Muscle layer of duodenum (tissue), 2 donors: ENCODE data around the gene KCNK18.
"Not testable (repeated sequence)": the region's sequence is repeated elsewhere in the genome, so short reads cannot be mapped to it uniquely, and the experiment has no call there.

Experiments
- H3K27ac ChIP-seq: one replicate; pipeline ENCODE4 v1.7.0; 2013; ENCODE audit warnings: mild to moderate bottlenecking, low read length
- H3K27me3 ChIP-seq: one replicate; pipeline ENCODE4 v1.7.0; 2013; ENCODE audit warnings: low read depth, mild to moderate bottlenecking, control low read depth, low read length
- H3K36me3 ChIP-seq, 2 donors: one replicate each; pipeline ENCODE4 v1.7.0; 2013; ENCODE audit warnings: low read length in 2 of 2, control low read depth in 1 of 2, mild to moderate bottlenecking in 1 of 2; ENCODE audit not compliant: insufficient read depth in 2 of 2, control insufficient read depth in 1 of 2
- H3K4me1 ChIP-seq, 2 donors: one replicate each; pipeline ENCODE4 v1.7.0; 2013; ENCODE audit warnings: low read length in 2 of 2, mild to moderate bottlenecking in 2 of 2, control low read depth in 1 of 2, moderate library complexity in 1 of 2; ENCODE audit not compliant: insufficient read depth in 2 of 2, control insufficient read depth in 1 of 2
- H3K4me3 ChIP-seq, 2 donors: one replicate each; pipeline ENCODE4 v1.7.0; 2013; ENCODE audit warnings: low read length in 2 of 2, low read depth in 1 of 2, mild to moderate bottlenecking in 1 of 2
- H3K9me3 ChIP-seq, 2 donors: one replicate each; pipeline ENCODE4 v1.7.0; 2013; ENCODE audit warnings: low read length in 2 of 2, control low read depth in 1 of 2, mild to moderate bottlenecking in 1 of 2; ENCODE audit not compliant: control insufficient read depth in 1 of 2
- donor health status: healthy.

Gene KCNK18

DNA sequence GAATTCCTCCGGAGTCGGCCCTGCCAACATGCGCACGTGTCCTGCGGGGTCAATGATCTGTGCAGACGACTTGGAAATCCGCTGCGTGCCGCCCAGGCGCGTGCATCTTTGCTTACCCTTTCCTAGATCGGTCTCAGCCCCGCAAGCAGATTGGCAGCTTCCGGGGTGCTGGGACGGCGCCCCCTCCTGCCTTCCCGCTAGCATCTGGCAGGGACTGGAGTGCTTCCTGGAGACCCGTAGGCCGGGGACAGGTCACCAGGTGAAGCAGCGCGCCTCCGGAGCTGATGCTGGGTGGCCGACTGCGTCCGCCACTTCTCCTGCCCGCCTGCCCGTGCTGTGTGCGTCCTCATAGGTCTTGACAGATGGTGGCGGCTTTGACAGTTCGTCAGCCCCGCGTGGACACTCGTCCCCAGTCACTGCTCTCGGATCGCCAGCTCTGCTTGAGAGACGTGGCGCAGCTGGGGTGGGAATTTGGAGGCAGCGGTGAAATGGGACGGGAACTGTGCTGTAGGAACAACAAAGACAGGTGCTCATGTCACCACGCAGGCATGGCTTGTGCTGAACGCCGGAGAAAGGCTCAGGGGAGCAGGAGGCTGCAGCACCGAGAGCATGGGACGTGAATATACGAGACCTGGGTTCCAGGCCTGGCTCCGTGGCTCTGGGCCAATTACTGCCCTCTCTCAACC, 21.9 kb upstream of the KCNK18 start:
- Histone ChIP-seq H3K36me3 (no peaks in the 10 kb centered on the region), H3K27ac (no peak overlapping the region), H3K27me3 (peaks cover 19% of the 10 kb centered on the region), H3K9me3 (no peaks in the 10 kb centered on the region), H3K4me1 (peaks cover 0 to 14% of the 10 kb centered on the region in 2 donors), H3K4me3 (peak overlapping the region; percentile 64 to 68)

GRCh38 chr10:117175901-117176534, 21.3 kb upstream of the KCNK18 start:
- Histone ChIP-seq H3K9me3 (no peaks in the 10 kb centered on the region), H3K36me3 (no peaks in the 10 kb centered on the region), H3K4me3 (peak overlapping the region; percentile 64 to 68), H3K27me3 (peaks cover 19% of the 10 kb centered on the region), H3K27ac (no peak overlapping the region), H3K4me1 (peaks cover 0 to 14% of the 10 kb centered on the region in 2 donors)

DNA sequence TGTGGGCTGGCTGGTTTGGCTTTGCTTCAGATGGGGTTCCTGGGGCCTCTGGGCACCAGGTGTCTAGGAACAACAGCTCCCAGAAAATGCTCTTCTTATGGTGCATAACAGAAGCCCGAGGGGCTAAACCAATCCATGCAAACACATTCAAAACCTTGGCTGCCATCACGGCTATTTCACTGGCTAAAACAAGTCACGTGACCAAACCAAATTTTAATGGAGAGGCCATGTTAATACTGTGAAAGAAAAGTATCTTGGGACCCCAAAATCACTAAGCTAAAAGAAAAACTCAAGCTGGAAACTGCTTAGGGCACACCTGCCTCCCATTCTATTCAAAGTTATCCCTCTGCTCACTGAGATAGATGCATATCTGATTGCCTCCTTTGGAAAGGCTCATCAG, 19.1 kb upstream of the KCNK18 start:
- H3K4me1 ChIP-seq = peaks cover 0 to 14% of the 10 kb centered on the region in 2 donors
- H3K4me3 ChIP-seq = no peak overlapping the region
- H3K36me3 ChIP-seq = no peaks in the 10 kb centered on the region
- H3K27me3 ChIP-seq = peaks cover 14% of the 10 kb centered on the region
- H3K9me3 ChIP-seq = no peaks in the 10 kb centered on the region
- H3K27ac ChIP-seq = no peak overlapping the region

DNA sequence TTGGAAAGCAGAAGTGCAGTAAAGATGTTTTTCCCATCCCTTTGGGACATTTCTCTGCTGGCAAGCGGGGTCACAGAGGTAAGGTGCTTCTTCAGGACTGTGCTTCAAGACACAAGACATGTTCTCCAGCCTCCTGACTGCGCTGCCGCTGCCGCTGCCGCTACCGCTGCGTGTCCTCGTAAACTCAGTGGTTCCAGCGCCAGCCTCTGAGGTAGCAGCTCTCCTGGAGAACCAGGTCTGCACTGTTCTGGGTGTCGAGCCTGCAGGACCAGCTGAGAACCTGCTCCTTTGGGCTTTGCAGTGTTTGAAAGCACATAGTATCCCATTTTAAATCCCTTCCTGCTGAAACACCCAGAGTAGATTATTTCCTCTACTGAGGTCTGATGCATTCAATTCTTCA, 13.0 kb upstream of the KCNK18 start:
- no peaks in the 10 kb centered on the region for H3K36me3 ChIP-seq
- H3K4me1 ChIP-seq = no peaks in the 10 kb centered on the region
- no peaks in the 10 kb centered on the region for H3K27me3 ChIP-seq
- peaks cover 0 to under 1% of the 10 kb centered on the region in 2 donors for H3K9me3 ChIP-seq
- H3K4me3 ChIP-seq = no peak overlapping the region
- no peak overlapping the region for H3K27ac ChIP-seq

DNA sequence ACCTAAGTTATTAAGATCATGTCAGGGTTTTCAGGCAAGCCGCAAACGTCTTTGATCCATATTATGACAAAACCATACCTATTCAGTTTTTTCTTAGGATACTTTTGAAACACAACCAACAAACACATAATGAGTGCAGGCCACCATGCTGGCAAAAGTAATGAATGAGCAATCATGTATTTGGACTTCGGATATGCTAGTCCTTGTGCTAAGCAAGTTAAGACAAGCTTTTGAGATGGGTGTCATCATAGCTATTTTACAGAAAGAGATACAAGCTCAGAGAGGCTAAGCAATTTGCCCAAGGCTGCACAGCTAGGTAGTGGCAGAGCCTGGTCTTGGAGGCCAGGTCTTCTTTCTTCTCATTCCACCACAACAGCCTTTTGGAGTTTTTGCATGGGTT, 12.5 kb upstream of the KCNK18 start:
- H3K4me1 ChIP-seq = no peaks in the 10 kb centered on the region
- no peak overlapping the region for H3K27ac ChIP-seq
- no peaks in the 10 kb centered on the region for H3K27me3 ChIP-seq
- no peak overlapping the region for H3K4me3 ChIP-seq
- peaks cover 0 to 3% of the 10 kb centered on the region in 2 donors for H3K9me3 ChIP-seq
- no peaks in the 10 kb centered on the region for H3K36me3 ChIP-seq

DNA sequence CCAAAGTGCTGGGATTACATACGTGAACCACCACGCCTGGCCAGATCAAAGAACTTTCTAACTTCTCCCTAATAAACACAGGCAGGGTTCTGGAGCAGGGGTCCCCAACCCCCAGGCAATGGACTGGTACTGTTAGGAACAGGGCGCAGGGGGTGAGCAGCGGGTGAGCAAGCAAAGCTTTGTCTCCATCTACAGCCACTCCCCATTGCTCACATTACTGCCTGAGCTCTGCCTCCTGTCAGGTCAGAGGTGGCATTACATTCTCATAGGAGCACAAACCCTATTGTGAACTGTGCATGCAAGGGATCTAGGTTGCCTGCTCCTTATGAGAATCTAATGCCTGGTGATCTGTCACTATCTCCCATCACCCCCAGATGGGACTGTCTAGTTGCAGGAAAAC, 11.5 kb upstream of the KCNK18 start:
- H3K27me3 ChIP-seq, H3K4me1 ChIP-seq, H3K36me3 ChIP-seq, H3K4me3 ChIP-seq, H3K9me3 ChIP-seq, H3K27ac ChIP-seq: not testable (repeated sequence)

- no peaks in the 10 kb centered on the region for H3K4me1 ChIP-seq
- H3K36me3 ChIP-seq = no peaks in the 10 kb centered on the region
- no peak overlapping the region for H3K4me3 ChIP-seq
- peaks cover 0 to 3% of the 10 kb centered on the region in 2 donors for H3K9me3 ChIP-seq
- H3K27me3 ChIP-seq = no peaks in the 10 kb centered on the region
- H3K27ac ChIP-seq = no peak overlapping the region
Observed at GRCh38 chr10:117186832-117187615, 10.3 kb upstream of the KCNK18 start.

DNA sequence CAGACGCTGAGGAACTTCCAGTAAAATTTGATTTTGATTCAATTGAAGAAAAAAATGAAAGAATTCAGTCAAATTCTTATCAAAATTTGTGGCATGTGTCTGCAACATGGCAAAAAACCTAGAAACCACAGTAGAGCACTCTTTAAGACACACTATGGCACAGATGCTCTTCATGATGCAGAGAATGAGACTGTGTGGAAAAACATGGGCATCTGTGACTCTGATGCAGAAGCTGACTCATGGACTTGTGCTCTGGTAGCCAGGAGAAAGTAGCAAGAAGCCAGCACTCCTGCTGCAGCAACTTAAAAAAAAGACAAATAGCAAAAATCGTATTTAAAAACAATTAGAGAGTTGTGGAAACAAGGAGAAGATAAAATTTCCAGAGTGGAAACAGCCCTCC, 8.9 kb upstream of the KCNK18 start:
- H3K27ac ChIP-seq = no peak overlapping the region
- H3K36me3 ChIP-seq = no peaks in the 10 kb centered on the region
- H3K4me3 ChIP-seq = no peak overlapping the region
- no peaks in the 10 kb centered on the region for H3K4me1 ChIP-seq
- no peaks in the 10 kb centered on the region for H3K27me3 ChIP-seq
- peaks cover 0 to 3% of the 10 kb centered on the region in 2 donors for H3K9me3 ChIP-seq

- Histone ChIP-seq H3K36me3 (no peaks in the 10 kb centered on the region), H3K4me1 (no peaks in the 10 kb centered on the region), H3K27ac (no peak overlapping the region), H3K27me3 (no peaks in the 10 kb centered on the region), H3K4me3 (no peak overlapping the region), H3K9me3 (peaks cover 0 to 3% of the 10 kb centered on the region in 2 donors)
Observed at GRCh38 chr10:117189557-117189956, 7.7 kb upstream of the KCNK18 start.

DNA sequence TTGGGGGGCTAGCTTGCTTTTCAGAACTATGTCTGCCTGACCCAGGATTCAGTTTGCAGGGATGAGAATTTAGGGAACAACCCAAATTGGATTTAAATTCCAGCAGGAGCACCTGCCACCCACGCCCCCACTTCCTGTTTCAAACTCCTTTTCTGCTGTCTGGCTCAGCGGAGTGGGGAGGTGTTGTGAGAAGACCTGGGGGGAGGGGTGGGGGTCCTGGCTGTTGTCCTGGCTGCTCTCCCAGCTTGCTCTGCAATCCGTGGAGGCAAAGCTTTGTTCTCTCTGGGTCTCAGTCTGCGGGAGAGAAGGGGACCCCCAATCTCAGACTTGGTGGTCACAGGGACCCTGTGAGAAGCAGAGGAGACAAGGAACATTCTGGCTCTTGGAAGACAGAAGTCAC, 799 bp downstream of the KCNK18 start:
- Histone ChIP-seq H3K27ac (no peak overlapping the region), H3K4me3 (no peak overlapping the region), H3K36me3 (no peaks in the 10 kb centered on the region), H3K4me1 (no peaks in the 10 kb centered on the region), H3K27me3 (no peaks in the 10 kb centered on the region), H3K9me3 (no peaks in the 10 kb centered on the region)

GRCh38 chr10:117201826-117202225, 4.5 kb downstream of the KCNK18 start:
- Histone ChIP-seq H3K27ac (no peak overlapping the region), H3K4me3 (no peak overlapping the region), H3K9me3 (peaks cover 0 to 2% of the 10 kb centered on the region in 2 donors), H3K4me1 (no peaks in the 10 kb centered on the region), H3K36me3 (no peaks in the 10 kb centered on the region), H3K27me3 (no peaks in the 10 kb centered on the region)
